Neuronal stem cell (in vitro differentiated cells): ENCODE results near the gene ZNF280B.
"Not testable (repeated sequence)": the region's sequence is repeated elsewhere in the genome, so short reads cannot be mapped to it uniquely, and the experiment has no call there.

Source experiments
- DNase-seq: peaks from one replicate; pipeline ENCODE4 v3.0.0-alpha.2; 2013; ENCODE audit warnings: low spot score
- H2AFZ ChIP-seq: one replicate; pipeline ENCODE4 v1.6.1; 2013; ENCODE audit warnings: mild to moderate bottlenecking, low read length, inconsistent platforms
- H2AK5ac ChIP-seq: 2 replicates; pipeline ENCODE4 v1.6.1; 2013; ENCODE audit warnings: low read depth, mild to moderate bottlenecking, inconsistent platforms, low read length, moderate library complexity, mixed read lengths
- H2BK120ac ChIP-seq: 2 replicates; pipeline ENCODE4 v1.6.1; 2013; ENCODE audit warnings: low read depth, mild to moderate bottlenecking, inconsistent platforms, low read length, moderate library complexity, mixed read lengths
- H2BK12ac ChIP-seq: one replicate; pipeline ENCODE4 v1.6.1; 2013; ENCODE audit warnings: low read length, inconsistent platforms
- H2BK15ac ChIP-seq: 2 replicates; pipeline ENCODE4 v1.6.1; 2013; ENCODE audit warnings: mild to moderate bottlenecking, low read length, inconsistent platforms, mixed read lengths
- H2BK5ac ChIP-seq: one replicate; pipeline ENCODE4 v1.6.1; 2013; ENCODE audit warnings: inconsistent platforms, mild to moderate bottlenecking, low read length, moderate library complexity
- H3K14ac ChIP-seq: one replicate; pipeline ENCODE4 v1.6.1; 2013; ENCODE audit warnings: low read length, inconsistent platforms
- H3K18ac ChIP-seq: 2 replicates; pipeline ENCODE4 v1.6.1; 2013; ENCODE audit warnings: low read length, inconsistent platforms
- H3K23ac ChIP-seq: 2 replicates; pipeline ENCODE4 v1.6.1; 2013; ENCODE audit warnings: low read depth, mild to moderate bottlenecking, mixed read lengths, low read length, inconsistent platforms; ENCODE audit not compliant: poor library complexity
- H3K27ac ChIP-seq: replicated peaks from 3 replicates; pipeline ENCODE4 v1.5.1; 2013; ENCODE audit warnings: low read length, inconsistent platforms
- H3K27me3 ChIP-seq, 3 experiments: 2 replicates each; pipeline ENCODE4 v1.6.1; 2013; ENCODE audit warnings: low read length in 3 of 3, mild to moderate bottlenecking in 2 of 3, inconsistent platforms in 1 of 3, low read depth in 1 of 3, mixed read lengths in 1 of 3, moderate library complexity in 1 of 3; ENCODE audit not compliant: control insufficient read depth in 3 of 3, insufficient read depth in 3 of 3
- H3K36me3 ChIP-seq, 2 donors: replicated peaks in 1 of 2; 2 replicates each; pipeline ENCODE4 v1.6.1; 2013; ENCODE audit warnings: low read length in 2 of 2; ENCODE audit not compliant: control insufficient read depth in 2 of 2, insufficient read depth in 2 of 2
- H3K4ac ChIP-seq: 2 replicates; pipeline ENCODE4 v1.6.1; 2013; ENCODE audit warnings: inconsistent platforms, mild to moderate bottlenecking, low read length, moderate library complexity
- H3K4me1 ChIP-seq, 2 donors: 1 replicate in 1 of 2; 2 replicates in 1 of 2; pipeline ENCODE4 v1.6.1; 2013; ENCODE audit warnings: low read length in 2 of 2, low read depth in 1 of 2; ENCODE audit not compliant: control insufficient read depth in 2 of 2, insufficient read depth in 1 of 2
- H3K4me2 ChIP-seq: one replicate; pipeline ENCODE4 v1.6.1; 2013; ENCODE audit warnings: mild to moderate bottlenecking, low read length, inconsistent platforms; ENCODE audit not compliant: insufficient read depth, poor library complexity, severe bottlenecking
- H3K4me3 ChIP-seq, 2 donors: 2 replicates each; pipeline ENCODE4 v1.5.1; 2013; ENCODE audit warnings: low read length in 2 of 2, mild to moderate bottlenecking in 2 of 2, inconsistent platforms in 1 of 2, moderate library complexity in 1 of 2
- H3K79me1 ChIP-seq: one replicate; pipeline ENCODE4 v1.6.1; 2013; ENCODE audit warnings: low read depth, mild to moderate bottlenecking, inconsistent platforms, low read length, moderate library complexity
- H3K9ac ChIP-seq: one replicate; pipeline ENCODE4 v1.6.1; 2013; ENCODE audit warnings: mild to moderate bottlenecking, low read depth, low read length, inconsistent platforms; ENCODE audit not compliant: poor library complexity
- H3K9me3 ChIP-seq, 2 donors: replicated peaks in 1 of 2; 2 replicates each; pipeline versions ENCODE3 to v1.6.1; 2013; ENCODE audit warnings: low read length in 2 of 2, mild to moderate bottlenecking in 2 of 2, inconsistent platforms in 1 of 2, low read depth in 1 of 2, mixed read lengths in 1 of 2, moderate library complexity in 1 of 2; ENCODE audit not compliant: control insufficient read depth in 2 of 2, insufficient read depth in 1 of 2
- H4K8ac ChIP-seq: one replicate; pipeline ENCODE4 v1.6.1; 2013; ENCODE audit warnings: low read depth, mild to moderate bottlenecking, inconsistent platforms, low read length, moderate library complexity
- H4K91ac ChIP-seq: one replicate; pipeline ENCODE4 v1.6.1; 2013; ENCODE audit warnings: low read length, low read depth, mild to moderate bottlenecking, inconsistent platforms; ENCODE audit not compliant: poor library complexity
- WGBS, 2 donors: extraction: QIAGEN DNeasy Blood & Tissue Kit; methylation state at CpG; one replicate each; pipeline ENCODE4 v1.1.7; 2013; ENCODE audit warnings: missing lambda C conversion rate in 2 of 2, mixed read lengths in 1 of 2; ENCODE audit not compliant: insufficient read length in 2 of 2, insufficient replicate concordance in 1 of 2; ENCODE audit errors: extremely low coverage in 2 of 2; 5-methylcytosine and 5-hydroxymethylcytosine counted together

Gene ZNF280B

DNA sequence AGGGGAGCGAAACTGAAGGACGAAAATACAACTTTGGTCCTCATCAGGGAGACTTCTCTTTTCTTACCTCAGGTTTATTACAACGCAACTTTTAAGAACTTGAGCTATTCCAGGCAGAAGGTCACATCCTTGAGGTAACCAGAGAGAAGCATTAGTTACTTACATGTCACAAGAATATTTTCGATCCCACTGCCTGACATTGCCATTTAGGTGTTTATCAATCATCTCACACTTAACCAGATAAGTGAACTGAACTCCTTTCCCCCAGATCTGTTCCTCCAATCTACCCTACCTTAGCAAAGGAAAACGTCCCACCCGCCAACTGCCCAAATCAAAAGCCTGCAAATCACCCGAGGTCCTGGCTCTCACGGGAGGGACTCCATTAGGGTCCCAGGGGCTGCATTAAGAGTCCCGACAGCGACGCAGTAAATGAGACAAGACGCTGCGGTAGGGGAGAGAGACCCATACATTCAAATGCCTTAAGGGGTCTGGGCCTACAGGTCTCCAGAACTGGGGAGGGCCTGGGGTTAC, 734 bp downstream of the ZNF280B start:
- no peak for DNase-seq
- H3K18ac ChIP-seq = no peak overlapping the region
- H3K14ac ChIP-seq = no peak overlapping the region
- H4K91ac ChIP-seq = no peak overlapping the region
- peaks cover 2 to 12% of the 10 kb centered on the region in 2 donors for H3K9me3 ChIP-seq
- peak overlapping the region; percentile 94 for H3K4me3 ChIP-seq
- no peak overlapping the region for H2BK12ac ChIP-seq
- no peak overlapping the region for H3K27ac ChIP-seq
- no peak overlapping the region for H2BK15ac ChIP-seq
- H3K4me2 ChIP-seq = peak overlapping the region; percentile 67
- peak overlapping the region; percentile 91 for H2AFZ ChIP-seq
- no peak overlapping the region for H3K9ac ChIP-seq
- H3K36me3 ChIP-seq = peaks cover 6 to 43% of the 10 kb centered on the region in 2 donors
- no peak overlapping the region for H3K4ac ChIP-seq
- no peaks in the 10 kb centered on the region for H3K27me3 ChIP-seq
- H2BK5ac ChIP-seq = no peak overlapping the region
- H3K4me1 ChIP-seq = peaks cover 0 to 1% of the 10 kb centered on the region in 2 donors
- no peak overlapping the region for H2AK5ac ChIP-seq
- H2BK120ac ChIP-seq = no peak overlapping the region
- peaks cover 2% of the 10 kb centered on the region for H3K79me1 ChIP-seq
- no CpG with 5 or more reads among the region's 13 CpGs for WGBS, 2 donors
- no peak overlapping the region for H4K8ac ChIP-seq
- H3K23ac ChIP-seq = peak overlapping the region; percentile 100

DNA sequence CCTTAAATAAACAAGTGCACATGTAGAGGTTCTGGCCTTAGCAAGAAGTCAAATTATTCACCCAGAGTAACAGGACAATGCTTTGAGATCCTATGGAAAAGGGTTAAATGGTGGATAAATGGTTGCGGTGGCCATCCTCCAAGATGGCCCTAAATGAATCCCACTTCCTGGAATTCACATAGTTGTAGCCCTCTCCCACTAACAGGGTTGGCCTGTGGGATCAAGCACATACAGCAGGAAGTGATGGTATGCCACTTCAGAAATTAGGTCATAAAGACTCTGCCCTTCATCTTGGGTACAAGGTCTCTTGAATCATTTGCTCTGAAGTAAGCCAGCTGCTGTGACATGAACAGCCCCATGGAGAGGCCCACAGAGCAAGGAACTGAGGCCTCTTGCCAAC, 1.8 kb downstream of the ZNF280B start:
- no peak overlapping the region for H2BK5ac ChIP-seq
- peaks cover 0 to 1% of the 10 kb centered on the region in 2 donors for H3K4me1 ChIP-seq
- no peak overlapping the region for H2AK5ac ChIP-seq
- no peak overlapping the region for H4K91ac ChIP-seq
- no peak overlapping the region for H3K27ac ChIP-seq
- no peak overlapping the region for H3K4me3 ChIP-seq
- peaks cover 3% of the 10 kb centered on the region for H3K79me1 ChIP-seq
- no peak overlapping the region for H3K4ac ChIP-seq
- no peak overlapping the region for H3K14ac ChIP-seq
- WGBS, 2 donors = no CpG with 5 or more reads among the region's 1 CpG
- no peak for DNase-seq
- H3K23ac ChIP-seq = no peak overlapping the region
- peaks cover 2 to 12% of the 10 kb centered on the region in 2 donors for H3K9me3 ChIP-seq
- H2BK15ac ChIP-seq = no peak overlapping the region
- H3K18ac ChIP-seq = no peak overlapping the region
- H3K27me3 ChIP-seq = no peaks in the 10 kb centered on the region
- no peak overlapping the region for H3K4me2 ChIP-seq
- peaks cover 9 to 54% of the 10 kb centered on the region in 2 donors for H3K36me3 ChIP-seq
- H4K8ac ChIP-seq = no peak overlapping the region
- no peak overlapping the region for H3K9ac ChIP-seq
- H2BK12ac ChIP-seq = no peak overlapping the region
- no peak overlapping the region for H2AFZ ChIP-seq
- H2BK120ac ChIP-seq = no peak overlapping the region

DNA sequence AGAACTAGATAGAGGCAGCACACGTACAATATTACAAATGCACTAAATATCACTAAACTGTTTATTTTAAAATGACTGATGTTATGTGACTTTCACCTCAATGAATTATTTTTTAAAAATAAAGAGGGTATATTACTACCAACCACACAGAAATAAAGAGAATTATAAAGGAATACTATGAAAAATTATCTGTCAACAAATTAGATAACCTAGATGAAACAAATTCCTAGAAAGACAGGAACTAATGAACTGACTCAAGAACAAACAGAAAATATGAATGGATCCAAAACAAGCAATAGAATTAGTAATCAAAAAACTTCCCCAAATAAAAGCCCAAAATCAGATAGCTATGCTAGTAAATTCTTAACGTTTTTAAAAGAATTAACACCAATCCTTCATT, 10.3 kb downstream of the ZNF280B start:
- Histone ChIP-seq H4K8ac (no peak overlapping the region), H3K14ac (no peak overlapping the region), H3K9ac (no peak overlapping the region), H2BK5ac (no peak overlapping the region), H3K27ac (no peak overlapping the region), H2AK5ac (no peak overlapping the region), H2BK15ac (no peak overlapping the region), H3K4me3 (no peak overlapping the region), H3K27me3 (no peaks in the 10 kb centered on the region), H3K4me2 (no peak overlapping the region), H4K91ac (no peak overlapping the region), H3K18ac (no peak overlapping the region), H2AFZ (no peak overlapping the region), H3K4me1 (no peaks in the 10 kb centered on the region), H3K4ac (no peak overlapping the region), H2BK120ac (no peak overlapping the region), H3K36me3 (peaks cover 11 to 54% of the 10 kb centered on the region in 2 donors), H2BK12ac (no peak overlapping the region), H3K79me1 (peaks cover 4% of the 10 kb centered on the region), H3K23ac (no peak overlapping the region), H3K9me3 (no peaks in the 10 kb centered on the region)
- DNase-seq = no peak
- WGBS, 2 donors = no CpG with 5 or more reads among the region's 2 CpGs

DNA sequence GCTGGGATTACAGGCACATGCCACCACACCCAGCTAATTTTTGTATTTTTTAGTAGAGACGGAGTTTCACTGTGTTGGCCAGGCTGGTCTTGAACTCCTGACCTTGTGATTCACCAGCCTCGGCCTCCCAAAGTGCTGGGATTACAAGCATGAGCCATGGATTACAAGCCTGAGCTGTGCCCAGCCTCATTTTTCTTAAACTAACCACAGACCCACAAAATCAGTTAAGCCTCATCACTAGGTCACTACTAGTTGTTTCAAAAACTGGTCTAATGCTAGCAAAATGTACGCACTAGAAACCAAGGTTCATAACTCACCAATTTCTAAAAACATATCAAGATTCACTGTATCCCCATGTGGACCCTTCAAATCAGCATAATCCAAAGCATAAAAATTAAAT, 17.0 kb downstream of the ZNF280B start:
- H3K4me3 ChIP-seq, H3K27me3 ChIP-seq, H2BK12ac ChIP-seq, H3K4me1 ChIP-seq, H2AFZ ChIP-seq, H2BK15ac ChIP-seq, H3K14ac ChIP-seq, H3K18ac ChIP-seq, H2AK5ac ChIP-seq, DNase-seq, H3K9ac ChIP-seq, H2BK5ac ChIP-seq, H3K79me1 ChIP-seq, H4K8ac ChIP-seq, H3K4me2 ChIP-seq, H3K4ac ChIP-seq, H3K27ac ChIP-seq, H4K91ac ChIP-seq, H3K23ac ChIP-seq, H2BK120ac ChIP-seq, H3K9me3 ChIP-seq: not testable (repeated sequence)
- no CpG with 5 or more reads among the region's 3 CpGs for WGBS, 2 donors
- H3K36me3 ChIP-seq = peaks cover 10 to 83% of the 10 kb centered on the region in 2 donors
